MCF 10A (cell line): Measurements from ENCODE around the gene DPEP3. TPM values are rescaled to one million over a fixed set of nuclear protein-coding genes. Genes with fewer than 3 reads are reported as not detected.

ENCODE experiments used
- Bru-seq: library from RNA; stranded (reverse); fragments of 400-500 nt; gene quantifications from one replicate; lab custom pipeline; 2021; lab: Mats Ljungman, UMichigan
- BruChase-seq, 2 experiments: library from RNA; stranded (reverse); fragments of 400-500 nt; gene quantifications; one replicate each; lab custom pipeline; 2021; lab: Mats Ljungman, UMichigan
- BruUV-seq: library from RNA; stranded (reverse); fragments of 400-500 nt; replicated peaks from 2 replicates; lab custom pipeline; 2021; lab: Mats Ljungman, UMichigan
- CTCF ChIA-PET: fragments of 300-600 bp; sonication (Branson Sonifier 250); formaldehyde crosslinking; extraction: SDS; loops from one replicate; lab custom pipeline; 2021; ENCODE audit warnings: antibody characterized with exemption, inconsistent platforms; lab: Yijun Ruan, JAX
- POLR2A ChIA-PET: fragments of 300-600, 350-650 bp; sonication (Branson Sonifier 250); formaldehyde crosslinking; extraction: SDS; loops from one replicate; lab custom pipeline; 2020; ENCODE audit warnings: antibody characterized with exemption, inconsistent platforms; lab: Yijun Ruan, JAX
- DNase-seq: peaks from one replicate; pipeline ENCODE4 v3.0.0-alpha.2; 2018; ENCODE audit not compliant: unreplicated experiment
- H3K27ac Mint-ChIP-seq: one replicate; pipeline ENCODE4 v1.8.0; 2022; ENCODE audit warnings: mild to moderate bottlenecking, low read depth, mixed read lengths; ENCODE audit not compliant: unreplicated experiment
- H3K27me3 Mint-ChIP-seq: one replicate; pipeline ENCODE4 v1.8.0; 2022; ENCODE audit warnings: mixed read lengths; ENCODE audit not compliant: insufficient read depth, unreplicated experiment
- H3K36me3 Mint-ChIP-seq: one replicate; pipeline ENCODE4 v1.8.0; 2022; ENCODE audit warnings: mild to moderate bottlenecking, moderate library complexity, mixed read lengths; ENCODE audit not compliant: insufficient read depth, unreplicated experiment
- H3K4me1 Mint-ChIP-seq: one replicate; pipeline ENCODE4 v1.8.0; 2022; ENCODE audit warnings: mixed read lengths; ENCODE audit not compliant: insufficient read depth, unreplicated experiment
- H3K4me3 Mint-ChIP-seq: one replicate; pipeline ENCODE4 v1.8.0; 2022; ENCODE audit warnings: mild to moderate bottlenecking, moderate library complexity, mixed read lengths; ENCODE audit not compliant: unreplicated experiment
- H3K9me3 Mint-ChIP-seq: one replicate; pipeline ENCODE4 v1.8.0; 2022; ENCODE audit warnings: mixed read lengths; ENCODE audit not compliant: unreplicated experiment
- intact Hi-C: fragments of 100-400 bp; cut with micrococcal nuclease; formaldehyde crosslinking; loops from 2 replicates; pipeline ENCODE4 v1.14.1; 2022
- long read RNA-seq: library from polyadenylated mRNA; stranded (forward); transcript quantifications from one replicate; pipeline ENCODE4 v2.0.0, GENCODE V29; 2022
- total RNA-seq: library from RNA; stranded (reverse); gene quantifications from 2 replicates; pipeline ENCODE4 v1.2.3, GENCODE V29; 2022
- TF ChIP-seq, protein P1 (sequence below): fragments of 200-600 bp; IDR thresholded peaks from one replicate; pipeline ENCODE4 v1.8.0; 2022; ENCODE audit warnings: antibody characterized with exemption, mild to moderate bottlenecking; ENCODE audit not compliant: unreplicated experiment

DPEP3 gene, protein sequence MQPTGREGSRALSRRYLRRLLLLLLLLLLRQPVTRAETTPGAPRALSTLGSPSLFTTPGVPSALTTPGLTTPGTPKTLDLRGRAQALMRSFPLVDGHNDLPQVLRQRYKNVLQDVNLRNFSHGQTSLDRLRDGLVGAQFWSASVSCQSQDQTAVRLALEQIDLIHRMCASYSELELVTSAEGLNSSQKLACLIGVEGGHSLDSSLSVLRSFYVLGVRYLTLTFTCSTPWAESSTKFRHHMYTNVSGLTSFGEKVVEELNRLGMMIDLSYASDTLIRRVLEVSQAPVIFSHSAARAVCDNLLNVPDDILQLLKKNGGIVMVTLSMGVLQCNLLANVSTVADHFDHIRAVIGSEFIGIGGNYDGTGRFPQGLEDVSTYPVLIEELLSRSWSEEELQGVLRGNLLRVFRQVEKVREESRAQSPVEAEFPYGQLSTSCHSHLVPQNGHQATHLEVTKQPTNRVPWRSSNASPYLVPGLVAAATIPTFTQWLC
- total RNA-seq (not detected in 2 replicates), Bru-seq, nascent RNA (not detected), BruChase-seq, experiment 1, labeled RNA remaining after a 6-hour chase (not detected), BruChase-seq, experiment 2, labeled RNA remaining after a 2-hour chase (not detected)
- long read RNA-seq = 0 reads

DNA sequence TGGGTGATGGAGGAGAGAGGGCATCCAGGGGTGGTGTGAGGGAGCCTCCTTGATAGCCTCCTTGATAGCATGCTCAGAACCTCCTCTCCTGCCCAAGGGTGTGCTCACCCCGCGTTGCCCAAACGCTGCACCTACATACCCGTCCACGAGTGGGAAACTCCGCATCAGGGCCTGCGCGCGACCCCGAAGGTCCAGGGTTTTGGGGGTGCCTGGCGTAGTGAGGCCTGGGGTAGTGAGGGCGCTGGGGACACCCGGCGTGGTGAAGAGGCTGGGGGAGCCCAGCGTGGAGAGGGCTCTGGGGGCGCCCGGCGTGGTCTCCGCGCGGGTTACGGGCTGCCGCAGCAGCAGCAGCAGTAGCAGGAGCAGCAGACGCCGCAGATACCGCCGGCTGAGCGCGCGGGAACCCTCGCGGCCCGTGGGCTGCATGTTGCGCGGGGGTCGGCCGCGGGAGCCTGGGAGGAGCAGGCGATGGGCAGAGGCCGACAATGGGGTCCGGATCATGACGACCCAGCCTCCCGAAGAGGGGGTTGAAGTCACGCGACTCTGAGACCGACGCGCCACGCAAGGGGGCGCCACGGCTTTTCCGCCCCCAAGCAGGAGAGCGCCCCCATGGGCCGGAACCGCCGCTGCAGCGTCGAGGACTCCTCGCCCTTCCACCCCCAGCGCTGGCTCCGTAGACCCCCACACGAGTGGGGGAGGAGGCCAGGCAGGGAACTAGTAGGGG, at the start of gene DPEP3:
DPEP3 (minus strand) TSS at position 545 of the 724 bp plus-strand sequence; CDS start at position 426, 119 bp downstream.
- intact Hi-C loops = no loop called here

GRCh38 chr16:68028996-68029395, 48.7 kb upstream of the DPEP3 start:
- BruUV-seq = no TSS peak
- H3K4me3 Mint-ChIP-seq = no peak overlapping the region
- H3K4me1 Mint-ChIP-seq = peaks cover 27% of the 10 kb centered on the region
- peaks cover 23% of the 10 kb centered on the region for H3K36me3 Mint-ChIP-seq
- no peaks in the 10 kb centered on the region for H3K9me3 Mint-ChIP-seq
- ChIA-PET POLR2A (no interaction called here), CTCF (interaction anchor here (0.6 to 3.4 kb wide), 4 partner anchors 11 to 508 kb away, joined by 3 to 33 read pairs (median 4); no protein-coding TSS in a partner anchor)
- intact Hi-C loops = no loop called here
- TF ChIP-seq, protein P1, sequence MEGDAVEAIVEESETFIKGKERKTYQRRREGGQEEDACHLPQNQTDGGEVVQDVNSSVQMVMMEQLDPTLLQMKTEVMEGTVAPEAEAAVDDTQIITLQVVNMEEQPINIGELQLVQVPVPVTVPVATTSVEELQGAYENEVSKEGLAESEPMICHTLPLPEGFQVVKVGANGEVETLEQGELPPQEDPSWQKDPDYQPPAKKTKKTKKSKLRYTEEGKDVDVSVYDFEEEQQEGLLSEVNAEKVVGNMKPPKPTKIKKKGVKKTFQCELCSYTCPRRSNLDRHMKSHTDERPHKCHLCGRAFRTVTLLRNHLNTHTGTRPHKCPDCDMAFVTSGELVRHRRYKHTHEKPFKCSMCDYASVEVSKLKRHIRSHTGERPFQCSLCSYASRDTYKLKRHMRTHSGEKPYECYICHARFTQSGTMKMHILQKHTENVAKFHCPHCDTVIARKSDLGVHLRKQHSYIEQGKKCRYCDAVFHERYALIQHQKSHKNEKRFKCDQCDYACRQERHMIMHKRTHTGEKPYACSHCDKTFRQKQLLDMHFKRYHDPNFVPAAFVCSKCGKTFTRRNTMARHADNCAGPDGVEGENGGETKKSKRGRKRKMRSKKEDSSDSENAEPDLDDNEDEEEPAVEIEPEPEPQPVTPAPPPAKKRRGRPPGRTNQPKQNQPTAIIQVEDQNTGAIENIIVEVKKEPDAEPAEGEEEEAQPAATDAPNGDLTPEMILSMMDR = no peak
- H3K27ac Mint-ChIP-seq = no peak overlapping the region
- H3K27me3 Mint-ChIP-seq = no peaks in the 10 kb centered on the region
- no peak for DNase-seq

More for the DNA sequence above, at the start of gene DPEP3:
- no peaks in the 10 kb centered on the region for H3K27me3 Mint-ChIP-seq
- DNase-seq = no peak
- no peak within 1 kb of the TSS for H3K27ac Mint-ChIP-seq
- ChIA-PET CTCF (no interaction called here), POLR2A (no interaction called here)
- TF ChIP-seq, protein P1 = no peak
- H3K9me3 Mint-ChIP-seq = no peaks in the 10 kb centered on the region
- no TSS peak for BruUV-seq
- H3K4me3 Mint-ChIP-seq = no peak within 1 kb of the TSS
- H3K4me1 Mint-ChIP-seq = peaks cover 6% of the 10 kb centered on the region
- H3K36me3 Mint-ChIP-seq = no peaks in the 10 kb centered on the region

- peak; percentile 89 for DNase-seq
- TF ChIP-seq, protein P1 = no peak
- ChIA-PET POLR2A (interaction anchor here (0.7 to 3.3 kb wide), 29 partner anchors 8 to 912 kb away, joined by 3 to 31 read pairs (median 4); partner anchors contain the start of genes CENPT, ESRP2, GFOD2 and NFATC3), CTCF (interaction anchor here (0.6 to 1.6 kb wide), 16 partner anchors 15 to 1338 kb away, joined by 3 to 8 read pairs (median 3); no protein-coding TSS in a partner anchor)
- Mint-ChIP-seq H3K4me1 (peaks cover 5% of the 10 kb centered on the region), H3K27me3 (no peaks in the 10 kb centered on the region), H3K36me3 (peaks cover 26% of the 10 kb centered on the region), H3K4me3 (peak within 1 kb of the TSS; percentile 94), H3K9me3 (no peaks in the 10 kb centered on the region), H3K27ac (peak within 1 kb of the TSS; percentile 96)
- BruUV-seq = TSS peak; percentile 61
- intact Hi-C loops = no loop called here
Observed at GRCh38 chr16:68022728-68023537, 42.6 kb upstream of the DPEP3 start, which contains the start of the genes DDX28 and DUS2. DDX28 (minus strand) TSS chr16:68023232; CDS start chr16:68023202, 30 bp downstream. DUS2 (plus strand) TSS chr16:68023284; CDS start chr16:68038024, 14,740 bp downstream.
